Measurements from ENCODE around the gene TRIM37.
A peak's percentile ranks its signal among the peaks of the same experiment; 100 is the strongest.
"Not testable (repeated sequence)": the region's sequence is repeated elsewhere in the genome, so short reads cannot be mapped to it uniquely, and the experiment has no call there.

TRIM37 gene

GRCh38 chr17:59121901-59122480, 15.3 kb upstream of the TRIM37 start:
- no peak for FAIRE-seq

GRCh38 chr17:59115474-59115873, 8.8 kb upstream of the TRIM37 start:
- FAIRE-seq (no peak), DNase-seq (ENCODE audit: insufficient read length, low spot score) (no peak)

More at GRCh38 chr17:59121901-59122480, 15.3 kb upstream of the TRIM37 start:
- no peak for DNase-seq (ENCODE audit: insufficient read length, low spot score)

GRCh38 chr17:59111539-59111938, 4.9 kb upstream of the TRIM37 start:
- no peak for FAIRE-seq
- no peak for DNase-seq (ENCODE audit: insufficient read length, low spot score)

GRCh38 chr17:59110973-59111372, 4.3 kb upstream of the TRIM37 start:
- FAIRE-seq (no peak), DNase-seq (ENCODE audit: insufficient read length, low spot score) (no peak)

- FAIRE-seq: no peak
- no peak for DNase-seq (ENCODE audit: insufficient read length, low spot score)
These were observed 1.9 kb upstream of the TRIM37 start for GRCh38 chr17:59108400-59109102.

- FAIRE-seq: no peak
- no peak for DNase-seq (ENCODE audit: insufficient read length, low spot score)
These were observed 608 bp upstream of the TRIM37 start for GRCh38 chr17:59107306-59107670.

- FAIRE-seq (peak; percentile 91), DNase-seq (ENCODE audit: insufficient read length, low spot score) (peak; percentile 64)
These were observed 723 bp downstream of the TRIM37 start for GRCh38 chr17:59105852-59106462.

- FAIRE-seq (no peak), DNase-seq (ENCODE audit: insufficient read length, low spot score) (no peak)
These were observed 5.5 kb downstream of the TRIM37 start for GRCh38 chr17:59101178-59101577.

GRCh38 chr17:59097876-59098275, 8.8 kb downstream of the TRIM37 start:
- DNase-seq (ENCODE audit: insufficient read length, low spot score): no peak
- FAIRE-seq: no peak

- DNase-seq (ENCODE audit: insufficient read length, low spot score) (no peak), FAIRE-seq (no peak)
These were observed 11.7 kb downstream of the TRIM37 start for GRCh38 chr17:59094861-59095530.

GRCh38 chr17:59093702-59094231, 12.9 kb downstream of the TRIM37 start:
- FAIRE-seq (peak; percentile 57), DNase-seq (ENCODE audit: insufficient read length, low spot score) (peak; percentile 91)

GRCh38 chr17:59093145-59093701, 13.5 kb downstream of the TRIM37 start:
- FAIRE-seq (no peak), DNase-seq (ENCODE audit: insufficient read length, low spot score) (no peak)

- FAIRE-seq; DNase-seq (ENCODE audit: insufficient read length, low spot score): not testable (repeated sequence)
These were observed 16.1 kb downstream of the TRIM37 start for GRCh38 chr17:59090593-59090992.

GRCh38 chr17:59084154-59084553, 22.5 kb downstream of the TRIM37 start:
- FAIRE-seq (no peak), DNase-seq (ENCODE audit: insufficient read length, low spot score) (no peak)

GRCh38 chr17:59074494-59074893, 32.2 kb downstream of the TRIM37 start:
- DNase-seq (ENCODE audit: insufficient read length, low spot score) (peak; percentile 48), FAIRE-seq (no peak)

GRCh38 chr17:59073972-59074371, 32.7 kb downstream of the TRIM37 start:
- FAIRE-seq (peak; percentile 76), DNase-seq (ENCODE audit: insufficient read length, low spot score) (no peak)

GRCh38 chr17:59069856-59070255, 36.8 kb downstream of the TRIM37 start:
- no peak for DNase-seq (ENCODE audit: insufficient read length, low spot score)
- no peak for FAIRE-seq

GRCh38 chr17:59067756-59068155, 38.9 kb downstream of the TRIM37 start:
- DNase-seq (ENCODE audit: insufficient read length, low spot score): no peak
- no peak for FAIRE-seq

GRCh38 chr17:59067340-59067739, 39.3 kb downstream of the TRIM37 start:
- no peak for DNase-seq (ENCODE audit: insufficient read length, low spot score)
- FAIRE-seq: no peak

- DNase-seq (ENCODE audit: insufficient read length, low spot score): no peak
- no peak for FAIRE-seq
These were observed 44.2 kb downstream of the TRIM37 start for GRCh38 chr17:59062509-59062908.

- FAIRE-seq: no peak
These were observed 49.8 kb downstream of the TRIM37 start for GRCh38 chr17:59056857-59057256.

More at GRCh38 chr17:59056857-59057256, 49.8 kb downstream of the TRIM37 start:
- no peak for DNase-seq (ENCODE audit: insufficient read length, low spot score)

Data from HTR-8/SVneo (cell line).